IPS DF 6.9 (cell line): ENCODE data around the gene QPCT.
"Not testable (repeated sequence)": the region's sequence is repeated elsewhere in the genome, so short reads cannot be mapped to it uniquely, and the experiment has no call there.

ENCODE experiments used
- DNase-seq: peaks from one replicate; pipeline ENCODE4 v3.0.0-alpha.2; 2013; ENCODE audit warnings: low read depth, low spot score
- H3K27ac ChIP-seq: one replicate; pipeline ENCODE4 v1.5.1; 2013; ENCODE audit warnings: low read length, control low read depth
- H3K27me3 ChIP-seq: 2 replicates; pipeline ENCODE4 v1.6.1; 2013; ENCODE audit warnings: mild to moderate bottlenecking, low read length; ENCODE audit not compliant: control insufficient read depth, insufficient read depth
- H3K36me3 ChIP-seq: 2 replicates; pipeline ENCODE4 v1.6.1; 2013; ENCODE audit warnings: low read length; ENCODE audit not compliant: control insufficient read depth, insufficient read depth
- H3K4me1 ChIP-seq: 2 replicates; pipeline ENCODE4 v1.6.1; 2013; ENCODE audit warnings: low read length; ENCODE audit not compliant: control insufficient read depth, insufficient read depth
- H3K4me3 ChIP-seq: 2 replicates; pipeline ENCODE4 v1.5.1; 2013; ENCODE audit warnings: mild to moderate bottlenecking, low read length
- H3K9me3 ChIP-seq: 2 replicates; pipeline ENCODE4 v1.6.1; 2013; ENCODE audit warnings: low read length, inconsistent platforms; ENCODE audit not compliant: control insufficient read depth, insufficient read depth
- WGBS: extraction: QIAGEN DNeasy Blood & Tissue Kit; methylation state at CpG from one replicate; pipeline ENCODE4 v1.1.7; 2013; ENCODE audit warnings: mixed read lengths, missing lambda C conversion rate; ENCODE audit not compliant: insufficient read length, insufficient coverage; 5-methylcytosine and 5-hydroxymethylcytosine counted together

Gene QPCT

DNA sequence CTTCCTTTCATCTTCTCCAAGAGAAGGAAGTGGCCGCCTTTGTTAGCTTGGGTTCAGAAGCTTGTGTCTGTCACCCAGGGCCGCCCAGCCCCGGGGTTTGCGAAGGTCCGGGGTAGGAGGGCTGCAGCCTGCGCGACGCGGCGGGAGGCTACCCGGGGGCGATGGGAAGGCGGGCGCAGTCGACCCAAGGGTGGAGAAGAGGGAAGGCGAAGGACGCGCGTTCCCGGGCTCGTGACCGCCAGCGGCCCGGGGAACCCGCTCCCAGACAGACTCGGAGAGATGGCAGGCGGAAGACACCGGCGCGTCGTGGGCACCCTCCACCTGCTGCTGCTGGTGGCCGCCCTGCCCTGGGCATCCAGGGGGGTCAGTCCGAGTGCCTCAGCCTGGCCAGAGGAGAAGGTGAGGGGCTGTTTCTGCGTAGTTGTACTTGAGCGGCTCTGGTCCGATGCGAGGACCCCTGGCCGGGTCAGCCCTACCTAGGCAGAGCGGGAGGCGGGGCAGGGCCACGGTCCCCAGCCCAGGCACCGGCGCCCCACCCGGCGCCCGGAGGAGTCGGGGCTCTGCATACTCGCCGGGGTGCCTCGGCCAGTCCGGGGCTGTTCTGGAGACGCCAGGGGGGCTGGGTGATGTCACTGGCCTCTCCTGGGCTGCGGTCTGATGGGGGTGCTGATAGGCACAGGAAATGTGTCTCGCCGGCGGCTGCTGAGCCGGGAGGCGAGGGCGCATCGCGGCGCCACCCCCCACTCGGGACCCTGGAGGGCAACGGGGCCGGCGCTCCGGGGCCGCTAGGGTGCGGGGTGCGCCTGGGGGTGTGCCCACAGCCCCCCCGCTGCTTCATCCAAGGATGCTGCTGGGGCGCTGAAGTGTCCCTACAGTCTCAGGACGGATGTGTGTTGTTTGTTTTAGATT is at the start of gene QPCT:
Gene QPCT (plus strand): TSS at position 178 of the 909 bp plus-strand sequence. CDS start 102 bp downstream, at position 280.
- Histone ChIP-seq H3K4me1 (peaks cover 6% of the 10 kb centered on the region; the same call in 1 of the 2 replicates), H3K27me3 (no peaks in the 10 kb centered on the region), H3K36me3 (no peaks in the 10 kb centered on the region), H3K4me3 (peak within 1 kb of the TSS; percentile 74; the same call in 1 of the 2 replicates), H3K27ac (no peak within 1 kb of the TSS), H3K9me3 (no peaks in the 10 kb centered on the region)
- WGBS, result no CpG with 5 or more reads among the region's 73 CpGs
- DNase-seq, result no peak

DNA sequence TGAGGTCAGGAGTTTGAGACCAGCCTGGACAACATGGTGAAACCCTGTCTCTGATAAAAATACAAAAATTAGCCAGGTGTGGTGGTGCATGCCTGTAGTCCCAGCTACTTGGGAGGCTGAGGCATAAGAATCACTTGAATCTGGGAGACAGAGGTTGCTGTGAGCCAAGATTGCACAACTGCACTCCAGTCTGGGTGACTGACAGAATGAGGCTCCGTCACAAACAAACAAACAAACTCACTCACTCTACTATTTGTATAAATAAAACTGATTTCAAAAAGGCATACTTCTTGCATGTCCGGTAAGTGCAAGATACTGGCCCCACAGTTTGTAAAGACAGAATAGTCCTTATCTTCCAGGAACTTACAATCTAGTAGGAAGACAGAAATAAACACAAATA is 49.6 kb upstream of the QPCT start:
- H3K27ac ChIP-seq, H3K4me3 ChIP-seq, H3K4me1 ChIP-seq, H3K27me3 ChIP-seq, H3K9me3 ChIP-seq, DNase-seq, H3K36me3 ChIP-seq: not testable (repeated sequence)
- no CpG with 5 or more reads among the region's 2 CpGs for WGBS

GRCh38 chr2:37295469-37296073 is 48.9 kb upstream of the QPCT start:
- H3K36me3 ChIP-seq, result no peaks in the 10 kb centered on the region
- H3K27ac ChIP-seq, result no peak overlapping the region
- H3K27me3 ChIP-seq, result no peaks in the 10 kb centered on the region
- no peaks in the 10 kb centered on the region for H3K9me3 ChIP-seq
- H3K4me3 ChIP-seq, result no peak overlapping the region
- H3K4me1 ChIP-seq, result no peaks in the 10 kb centered on the region
- WGBS, result no CpG with 5 or more reads among the region's 1 CpG
- no peak for DNase-seq

GRCh38 chr2:37297632-37298031 is 46.8 kb upstream of the QPCT start:
- Histone ChIP-seq H3K27ac (no peak overlapping the region), H3K27me3 (no peaks in the 10 kb centered on the region), H3K4me3 (no peak overlapping the region), H3K4me1 (no peaks in the 10 kb centered on the region), H3K9me3 (no peaks in the 10 kb centered on the region), H3K36me3 (no peaks in the 10 kb centered on the region)
- DNase-seq, result no peak

- no peak overlapping the region for H3K27ac ChIP-seq
- no peaks in the 10 kb centered on the region for H3K9me3 ChIP-seq
- DNase-seq, result no peak
- H3K36me3 ChIP-seq, result no peaks in the 10 kb centered on the region
- no peaks in the 10 kb centered on the region for H3K27me3 ChIP-seq
- H3K4me1 ChIP-seq, result no peaks in the 10 kb centered on the region
- no peak overlapping the region for H3K4me3 ChIP-seq
Observed at GRCh38 chr2:37300146-37300545, 44.3 kb upstream of the QPCT start.

DNA sequence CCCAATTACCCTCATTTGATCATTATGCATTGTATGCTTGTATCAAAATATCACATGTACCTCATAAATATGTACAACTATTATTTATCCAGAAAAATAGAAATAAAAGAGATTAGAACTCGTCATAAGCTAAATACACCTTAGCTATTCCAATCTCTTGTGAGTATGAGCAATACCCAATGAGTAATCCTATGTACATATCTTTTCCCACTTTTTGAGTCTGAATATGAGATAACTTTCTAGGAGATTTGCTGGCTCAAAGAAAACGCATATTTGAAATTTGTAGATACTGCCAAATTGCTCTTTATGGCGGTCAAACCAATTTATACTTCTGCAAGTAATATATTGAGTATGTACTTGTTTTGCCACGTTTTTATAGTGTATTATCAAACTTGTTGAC is 43.9 kb upstream of the QPCT start:
- no CpG with 5 or more reads among the region's 4 CpGs for WGBS
- H3K4me3 ChIP-seq, result no peak overlapping the region

GRCh38 chr2:37301408-37301807 is 43.0 kb upstream of the QPCT start:
- Histone ChIP-seq H3K27ac (no peak overlapping the region), H3K4me1 (no peaks in the 10 kb centered on the region), H3K36me3 (no peaks in the 10 kb centered on the region), H3K27me3 (no peaks in the 10 kb centered on the region), H3K9me3 (no peaks in the 10 kb centered on the region), H3K4me3 (no peak overlapping the region)
- no CpG with 5 or more reads among the region's 2 CpGs for WGBS
- DNase-seq, result no peak

More for the DNA sequence above, 43.9 kb upstream of the QPCT start:
- Histone ChIP-seq H3K9me3 (no peaks in the 10 kb centered on the region), H3K27me3 (no peaks in the 10 kb centered on the region), H3K27ac (no peak overlapping the region), H3K36me3 (no peaks in the 10 kb centered on the region), H3K4me1 (no peaks in the 10 kb centered on the region)
- DNase-seq, result no peak

DNA sequence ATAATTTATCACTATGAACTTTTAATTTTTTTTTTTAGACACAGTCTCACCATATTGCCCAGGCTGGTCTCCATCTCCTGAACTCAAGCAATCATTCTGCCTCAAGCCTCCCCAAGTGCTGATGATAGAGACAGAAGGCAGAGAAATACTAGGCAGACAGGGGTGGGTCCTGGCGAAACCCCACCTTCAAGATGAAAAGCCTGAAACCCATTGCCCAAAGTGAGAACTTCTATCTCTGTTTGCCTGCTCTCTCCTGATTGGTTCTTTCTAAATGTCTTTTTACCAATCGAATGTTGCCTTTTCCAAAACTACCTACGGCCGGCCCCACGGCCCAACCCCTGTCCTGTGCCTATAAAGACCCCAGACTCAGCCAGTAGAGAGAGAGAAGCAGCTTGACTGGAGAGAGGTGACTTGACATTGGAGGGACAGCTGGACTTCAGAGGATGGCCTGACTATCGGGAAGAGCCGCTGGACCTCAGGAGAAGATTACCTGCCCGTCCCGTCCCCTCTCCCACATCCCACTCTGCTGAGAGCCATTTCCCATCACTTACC is 41.7 kb upstream of the QPCT start:
- Histone ChIP-seq H3K9me3 (no peaks in the 10 kb centered on the region), H3K4me1 (no peaks in the 10 kb centered on the region), H3K4me3 (no peak overlapping the region), H3K27me3 (no peaks in the 10 kb centered on the region), H3K36me3 (no peaks in the 10 kb centered on the region), H3K27ac (no peak overlapping the region)
- no peak for DNase-seq
- WGBS, result no CpG with 5 or more reads among the region's 9 CpGs

- H3K9me3 ChIP-seq, result no peaks in the 10 kb centered on the region
- no peak for DNase-seq
- H3K4me1 ChIP-seq, result no peaks in the 10 kb centered on the region
- H3K27ac ChIP-seq, result no peak overlapping the region
- no peaks in the 10 kb centered on the region for H3K27me3 ChIP-seq
- H3K4me3 ChIP-seq, result no peak overlapping the region
- WGBS, result no CpG with 5 or more reads among the region's 3 CpGs
- H3K36me3 ChIP-seq, result no peaks in the 10 kb centered on the region
Observed at GRCh38 chr2:37306024-37306423, 38.4 kb upstream of the QPCT start.

GRCh38 chr2:37307500-37307899 is 36.9 kb upstream of the QPCT start:
- Histone ChIP-seq H3K27me3 (no peaks in the 10 kb centered on the region), H3K27ac (no peak overlapping the region), H3K36me3 (no peaks in the 10 kb centered on the region), H3K9me3 (no peaks in the 10 kb centered on the region), H3K4me1 (no peaks in the 10 kb centered on the region), H3K4me3 (no peak overlapping the region)
- WGBS, result no CpG with 5 or more reads among the region's 2 CpGs
- DNase-seq, result no peak
